ENCODE results near the gene SLC22A7. TPM values are rescaled to one million over a fixed set of nuclear protein-coding genes. Genes with fewer than 3 reads are reported as not detected.
A peak's percentile ranks its signal among the peaks of the same experiment; 100 is the strongest.

SLC22A7 gene
- total and polyA plus RNA-seq, 4 donors, result 143 to 495 (median 228) TPM

DNA sequence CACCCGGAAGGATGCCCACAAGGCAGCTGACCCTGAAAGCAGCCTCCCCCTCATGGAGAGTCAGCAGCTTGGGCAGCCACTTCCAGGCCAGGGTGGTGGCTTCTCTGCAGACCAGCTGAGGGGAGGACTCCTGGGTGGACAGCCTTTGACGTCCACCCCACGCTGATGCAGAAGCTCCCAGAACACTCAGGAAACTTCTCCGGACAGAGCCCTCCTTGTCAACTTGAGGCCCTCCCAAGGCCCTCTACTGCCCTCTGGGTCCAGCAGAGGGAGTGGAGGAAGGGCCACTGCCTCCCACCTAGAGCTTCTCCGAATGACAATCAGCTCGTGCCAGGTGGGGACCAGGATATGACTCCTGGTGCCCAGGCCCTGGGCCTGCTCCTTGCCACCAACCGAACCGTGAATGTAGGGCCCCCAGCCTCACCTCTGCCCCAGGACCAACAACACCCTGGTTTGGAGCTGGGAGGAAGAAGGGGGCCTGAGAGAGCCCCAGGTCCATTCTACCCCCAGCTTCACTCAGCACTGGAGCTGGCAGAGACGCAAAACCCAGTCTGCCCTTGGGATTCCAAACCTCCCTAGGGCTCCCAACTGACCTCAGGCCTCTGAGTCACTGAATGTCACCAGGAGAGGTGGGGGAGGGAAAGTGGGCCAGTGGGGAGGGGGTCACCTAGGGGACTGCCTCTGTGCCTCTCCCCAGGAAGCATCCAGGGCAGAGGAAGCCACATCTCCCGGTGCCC, 10.9 kb upstream of the SLC22A7 start:
- WGBS, result 78% methylated on average over 10 of the region's 10 CpGs

DNA sequence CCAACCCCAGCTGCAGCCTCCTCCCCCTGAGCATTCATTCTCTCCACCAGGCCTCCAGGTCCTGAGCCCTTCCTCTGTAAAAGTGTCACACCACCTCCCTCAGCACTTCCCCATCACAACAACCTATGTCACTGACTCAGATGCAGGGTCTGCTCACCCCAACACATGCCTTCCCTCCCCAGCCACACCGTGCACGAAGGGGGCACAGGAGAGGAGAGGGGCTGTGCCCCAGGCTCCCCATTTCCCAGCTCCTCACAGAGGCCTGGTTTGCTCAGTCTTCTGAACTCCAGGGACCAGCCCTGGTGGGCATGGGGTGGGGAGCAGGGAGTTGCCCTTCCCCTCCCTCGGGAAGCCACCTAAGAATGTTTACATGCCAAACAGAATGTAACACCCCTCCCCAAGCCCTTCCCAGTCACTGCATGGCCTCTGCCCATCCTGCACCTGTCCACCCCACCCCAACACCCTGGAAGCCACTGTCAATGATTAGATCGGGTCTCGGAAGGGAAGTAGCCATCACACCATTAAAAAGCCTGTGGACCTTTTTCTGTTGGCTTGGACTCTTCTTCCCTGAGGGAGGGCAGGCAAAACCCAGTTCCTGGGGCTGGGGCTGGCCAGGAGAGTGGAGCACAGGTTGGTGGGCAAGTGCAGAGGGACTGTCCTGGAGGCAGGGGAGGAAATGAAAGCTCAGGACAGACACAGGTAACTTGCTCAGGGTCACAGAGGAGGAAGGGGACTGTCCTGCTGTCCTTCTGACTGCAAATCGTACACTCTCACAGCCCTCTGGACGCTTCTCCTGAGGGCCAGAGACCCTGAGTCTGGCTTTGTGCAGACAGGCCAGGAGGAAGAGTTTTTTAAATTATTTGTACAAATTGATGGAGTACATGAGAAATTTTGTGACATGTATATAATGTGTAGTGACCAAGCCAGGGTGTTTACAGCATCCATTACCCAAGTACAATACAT, 10.1 kb upstream of the SLC22A7 start:
- no peak overlapping the region for H3K4me3 ChIP-seq (ENCODE audit: low read depth in 1 of 3, low read length in 3 of 3)
- no peaks in the 10 kb centered on the region for H3K9me3 ChIP-seq (ENCODE audit: control insufficient read depth in 4 of 4, low read length in 3 of 4)
- H3K27me3 ChIP-seq (ENCODE audit: control insufficient read depth in 4 of 4, insufficient read depth in 4 of 4, low read length in 3 of 4), result no peaks in the 10 kb centered on the region
- H3K36me3 ChIP-seq (ENCODE audit: control insufficient read depth in 4 of 4, insufficient read depth in 3 of 4, low read depth in 1 of 4, low read length in 3 of 4), result no peaks in the 10 kb centered on the region
- TF ChIP-seq YY1 (IDR thresholded peaks at IDR 0.05) (no peak), EGR1 (IDR thresholded peaks at IDR 0.05; ENCODE audit: low read depth in 2 of 2) (no peak), FOXA1 (IDR thresholded peaks at IDR 0.05) (no peak), NR2F2 (IDR thresholded peaks at IDR 0.05) (no peak), TAF1 (conservative IDR thresholded peaks at IDR 0.05) (no peak), RAD21 (IDR thresholded peaks at IDR 0.05) (no peak)
- TF ChIP-seq, protein P1, sequence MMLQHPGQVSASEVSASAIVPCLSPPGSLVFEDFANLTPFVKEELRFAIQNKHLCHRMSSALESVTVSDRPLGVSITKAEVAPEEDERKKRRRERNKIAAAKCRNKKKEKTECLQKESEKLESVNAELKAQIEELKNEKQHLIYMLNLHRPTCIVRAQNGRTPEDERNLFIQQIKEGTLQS (IDR thresholded peaks at IDR 0.05), result no peak
- peak overlapping the region; percentile 18 to 40 for H3K27ac ChIP-seq (ENCODE audit: low read depth in 1 of 2, low read length in 2 of 2)
- H3K4me1 ChIP-seq (ENCODE audit: control insufficient read depth in 4 of 4, insufficient read depth in 4 of 4, low read length in 3 of 4), result peaks cover 6 to 26% (median 15%) of the 10 kb centered on the region in 4 donors
- no peak for DNase-seq (ENCODE audit: low spot score)
- H3K9ac ChIP-seq (ENCODE audit: low read depth in 1 of 2, low read length in 2 of 2), result no peak overlapping the region
- 75% methylated on average over 7 of the region's 7 CpGs for WGBS

More for the DNA sequence above, 10.9 kb upstream of the SLC22A7 start:
- TF ChIP-seq RXRA (IDR thresholded peaks at IDR 0.05), result peak in 1 of 2 donors; percentile 43
- TF ChIP-seq JUND (IDR thresholded peaks at IDR 0.05), result peak in 1 of 2 donors; percentile 80
- TF ChIP-seq, protein P2, sequence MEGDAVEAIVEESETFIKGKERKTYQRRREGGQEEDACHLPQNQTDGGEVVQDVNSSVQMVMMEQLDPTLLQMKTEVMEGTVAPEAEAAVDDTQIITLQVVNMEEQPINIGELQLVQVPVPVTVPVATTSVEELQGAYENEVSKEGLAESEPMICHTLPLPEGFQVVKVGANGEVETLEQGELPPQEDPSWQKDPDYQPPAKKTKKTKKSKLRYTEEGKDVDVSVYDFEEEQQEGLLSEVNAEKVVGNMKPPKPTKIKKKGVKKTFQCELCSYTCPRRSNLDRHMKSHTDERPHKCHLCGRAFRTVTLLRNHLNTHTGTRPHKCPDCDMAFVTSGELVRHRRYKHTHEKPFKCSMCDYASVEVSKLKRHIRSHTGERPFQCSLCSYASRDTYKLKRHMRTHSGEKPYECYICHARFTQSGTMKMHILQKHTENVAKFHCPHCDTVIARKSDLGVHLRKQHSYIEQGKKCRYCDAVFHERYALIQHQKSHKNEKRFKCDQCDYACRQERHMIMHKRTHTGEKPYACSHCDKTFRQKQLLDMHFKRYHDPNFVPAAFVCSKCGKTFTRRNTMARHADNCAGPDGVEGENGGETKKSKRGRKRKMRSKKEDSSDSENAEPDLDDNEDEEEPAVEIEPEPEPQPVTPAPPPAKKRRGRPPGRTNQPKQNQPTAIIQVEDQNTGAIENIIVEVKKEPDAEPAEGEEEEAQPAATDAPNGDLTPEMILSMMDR (IDR thresholded peaks at IDR 0.05; ENCODE audit: low read depth, low read length, missing input control), result peak; percentile 17
- no peak for TF ChIP-seq TAF1 (conservative IDR thresholded peaks at IDR 0.05)
- TF ChIP-seq SP1 (IDR thresholded peaks at IDR 0.05), result no peak
- TF ChIP-seq, protein P1 (IDR thresholded peaks at IDR 0.05), result no peak
- no peak for TF ChIP-seq YY1 (IDR thresholded peaks at IDR 0.05)
- no peak for TF ChIP-seq FOXA1 (IDR thresholded peaks at IDR 0.05)
- TF ChIP-seq, protein P3, sequence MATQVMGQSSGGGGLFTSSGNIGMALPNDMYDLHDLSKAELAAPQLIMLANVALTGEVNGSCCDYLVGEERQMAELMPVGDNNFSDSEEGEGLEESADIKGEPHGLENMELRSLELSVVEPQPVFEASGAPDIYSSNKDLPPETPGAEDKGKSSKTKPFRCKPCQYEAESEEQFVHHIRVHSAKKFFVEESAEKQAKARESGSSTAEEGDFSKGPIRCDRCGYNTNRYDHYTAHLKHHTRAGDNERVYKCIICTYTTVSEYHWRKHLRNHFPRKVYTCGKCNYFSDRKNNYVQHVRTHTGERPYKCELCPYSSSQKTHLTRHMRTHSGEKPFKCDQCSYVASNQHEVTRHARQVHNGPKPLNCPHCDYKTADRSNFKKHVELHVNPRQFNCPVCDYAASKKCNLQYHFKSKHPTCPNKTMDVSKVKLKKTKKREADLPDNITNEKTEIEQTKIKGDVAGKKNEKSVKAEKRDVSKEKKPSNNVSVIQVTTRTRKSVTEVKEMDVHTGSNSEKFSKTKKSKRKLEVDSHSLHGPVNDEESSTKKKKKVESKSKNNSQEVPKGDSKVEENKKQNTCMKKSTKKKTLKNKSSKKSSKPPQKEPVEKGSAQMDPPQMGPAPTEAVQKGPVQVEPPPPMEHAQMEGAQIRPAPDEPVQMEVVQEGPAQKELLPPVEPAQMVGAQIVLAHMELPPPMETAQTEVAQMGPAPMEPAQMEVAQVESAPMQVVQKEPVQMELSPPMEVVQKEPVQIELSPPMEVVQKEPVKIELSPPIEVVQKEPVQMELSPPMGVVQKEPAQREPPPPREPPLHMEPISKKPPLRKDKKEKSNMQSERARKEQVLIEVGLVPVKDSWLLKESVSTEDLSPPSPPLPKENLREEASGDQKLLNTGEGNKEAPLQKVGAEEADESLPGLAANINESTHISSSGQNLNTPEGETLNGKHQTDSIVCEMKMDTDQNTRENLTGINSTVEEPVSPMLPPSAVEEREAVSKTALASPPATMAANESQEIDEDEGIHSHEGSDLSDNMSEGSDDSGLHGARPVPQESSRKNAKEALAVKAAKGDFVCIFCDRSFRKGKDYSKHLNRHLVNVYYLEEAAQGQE (IDR thresholded peaks at IDR 0.05), result no peak
- TF ChIP-seq RAD21 (IDR thresholded peaks at IDR 0.05), result peak in 1 of 2 donors; percentile 61
- peak in 1 of 2 donors; percentile 44 for TF ChIP-seq HNF4A (conservative IDR thresholded peaks at IDR 0.05)
- Histone ChIP-seq H3K9me3 (ENCODE audit: control insufficient read depth in 4 of 4, low read length in 3 of 4) (no peaks in the 10 kb centered on the region), H3K36me3 (ENCODE audit: control insufficient read depth in 4 of 4, insufficient read depth in 3 of 4, low read depth in 1 of 4, low read length in 3 of 4) (no peaks in the 10 kb centered on the region), H3K4me3 (ENCODE audit: low read depth in 1 of 3, low read length in 3 of 3) (no peak overlapping the region), H3K4me1 (ENCODE audit: control insufficient read depth in 4 of 4, insufficient read depth in 4 of 4, low read length in 3 of 4) (peaks cover 6 to 26% (median 15%) of the 10 kb centered on the region in 4 donors), H3K27me3 (ENCODE audit: control insufficient read depth in 4 of 4, insufficient read depth in 4 of 4, low read length in 3 of 4) (no peaks in the 10 kb centered on the region), H3K9ac (ENCODE audit: low read depth in 1 of 2, low read length in 2 of 2) (no peak overlapping the region), H3K27ac (ENCODE audit: low read depth in 1 of 2, low read length in 2 of 2) (peak overlapping the region; percentile 40 to 59)
- no peak for DNase-seq (ENCODE audit: low spot score)

All from liver (tissue), 9 donors.